A549 (cell line): ENCODE results near the gene MPRIP. TPM values are rescaled to one million over a fixed set of nuclear protein-coding genes. Genes with fewer than 3 reads are reported as not detected.

ENCODE experiments used
- ATAC-seq, 2 experiments: fragments of 200-7000 bp in 1 of 2; fragments of >200 bp in 1 of 2; cut with Nextera tagmentation in 1 of 2; cut with Tn5 transposase in 1 of 2; 3 replicates each; pipeline versions ENCODE4 v1.8.0 to v1.9.1; 2018 to 2020; ENCODE audit warnings: mild to moderate bottlenecking in 1 of 2, moderate library complexity in 1 of 2
- CTCF ChIA-PET: fragments of 300-600 bp; sonication (Branson Sonifier 250); formaldehyde crosslinking; extraction: SDS; loops from one replicate; lab custom pipeline; 2021; ENCODE audit warnings: antibody characterized with exemption, inconsistent platforms; lab: Yijun Ruan, JAX
- POLR2A ChIA-PET: fragments of 350-600 bp; formaldehyde crosslinking; extraction: SDS; loops from one replicate; lab custom pipeline; 2021; ENCODE audit warnings: antibody characterized with exemption, inconsistent platforms; lab: Yijun Ruan, JAX
- DNase-seq, 2 experiments: peaks; one replicate each; pipeline versions ENCODE4 v3.0.0 to v3.0.0-alpha.2; 2011 to 2016; ENCODE audit warnings: low read depth in 1 of 2, low spot score in 1 of 2
- FAIRE-seq: peaks from 2 replicates; lab custom pipeline; 2011; peaks lifted over from hg19 to GRCh38; lab: Jason Lieb, UNC
- H3K27ac ChIP-seq, 2 experiments: fragments of >200 bp; sonication (Bioruptor Twin); formaldehyde crosslinking; 3 replicates each; pipeline ENCODE4 v1.5.1; 2016 to 2017
- H3K4me1 ChIP-seq: fragments of >200 bp; sonication (Bioruptor Twin); formaldehyde crosslinking; 3 replicates; pipeline ENCODE4 v1.6.1; 2016
- H3K4me2 ChIP-seq: fragments of >200 bp; sonication (Bioruptor Twin); formaldehyde crosslinking; 3 replicates; pipeline ENCODE4 v1.6.1; 2016
- H3K4me3 ChIP-seq: fragments of >200 bp; sonication (Bioruptor Twin); formaldehyde crosslinking; 3 replicates; pipeline ENCODE4 v1.5.1; 2016
- H3K9me3 ChIP-seq: fragments of >200 bp; sonication (Bioruptor Twin); formaldehyde crosslinking; 3 replicates; pipeline ENCODE4 v1.6.1; 2016
- CBX2 ChIP-seq: fragments of 200-600 bp; sonication (generic); IDR thresholded peaks from 2 replicates; pipeline ENCODE4 v1.6.1; 2016; ENCODE audit warnings: low read depth, mild to moderate bottlenecking, borderline replicate concordance
- FOSL2 ChIP-seq, 2 experiments: fragments of 450-650 bp in 1 of 2; fragments of >200 bp in 1 of 2; sonication (Bioruptor Twin) in 1 of 2; formaldehyde crosslinking; IDR thresholded peaks; 2 replicates each; pipeline versions ENCODE4 v1.5.0 to v1.6.1; 2016 to 2020; ENCODE audit warnings: mild to moderate bottlenecking in 1 of 2, moderate library complexity in 1 of 2
- HEYL ChIP-seq: fragments of 250-450 bp; sonication (Bioruptor Pico); IDR thresholded peaks from 2 replicates; pipeline ENCODE4 v1.8.0; 2021; ENCODE audit warnings: mild to moderate bottlenecking, moderate library complexity
- HOXB5 ChIP-seq: fragments of 250-450 bp; sonication (Bioruptor Pico); IDR thresholded peaks from 2 replicates; pipeline ENCODE4 v1.5.0; 2020; ENCODE audit warnings: mild to moderate bottlenecking, moderate library complexity
- JUN ChIP-seq, 2 experiments: fragments of >200 bp; sonication (Bioruptor Twin); formaldehyde crosslinking; IDR thresholded peaks; 2 replicates in 1 of 2; 3 replicates in 1 of 2; pipeline ENCODE4 v1.6.1; 2016 to 2017
- JUNB ChIP-seq: fragments of >200 bp; sonication (Bioruptor Twin); formaldehyde crosslinking; IDR thresholded peaks from 2 replicates; pipeline ENCODE4 v1.6.1; 2016
- KDM5A ChIP-seq: fragments of 200-600 bp; sonication (generic); IDR thresholded peaks from 2 replicates; pipeline ENCODE4 v1.6.1; 2016; ENCODE audit warnings: antibody characterized with exemption, mild to moderate bottlenecking
- MAX ChIP-seq: IDR thresholded peaks from 2 replicates; pipeline ENCODE4 v1.6.1; 2012
- MAZ ChIP-seq: fragments of 150-350 bp; IDR thresholded peaks from 2 replicates; pipeline ENCODE4 v1.6.1; 2014; ENCODE audit warnings: antibody characterized with exemption, low read depth, low read length, borderline replicate concordance
- MYC ChIP-seq: IDR thresholded peaks from 2 replicates; pipeline ENCODE4 v1.6.1; 2012; ENCODE audit warnings: mild to moderate bottlenecking, inconsistent platforms, low read length, improper control_type of control experiment, borderline replicate concordance
- NFE2L2 ChIP-seq: fragments of 150-350 bp; conservative IDR thresholded peaks from 2 replicates; pipeline ENCODE4 v1.6.1; 2014; ENCODE audit warnings: low read length
- PBX3 ChIP-seq: IDR thresholded peaks from 2 replicates; pipeline ENCODE4 v1.6.1; 2012
- RAD21 ChIP-seq, 2 experiments: fragments of >200 bp in 1 of 2; sonication (Bioruptor Twin) in 1 of 2; formaldehyde crosslinking in 1 of 2; IDR thresholded peaks in 1 of 2; conservative IDR thresholded peaks in 1 of 2; 2 replicates in 1 of 2; 3 replicates in 1 of 2; pipeline ENCODE4 v1.6.1; 2012 to 2018; ENCODE audit warnings: inconsistent platforms in 1 of 2
- RNF2 ChIP-seq: fragments of 200-600 bp; sonication (generic); IDR thresholded peaks from 2 replicates; pipeline ENCODE4 v1.6.1; 2016; ENCODE audit warnings: low read depth, mild to moderate bottlenecking, antibody characterized with exemption, moderate library complexity, borderline replicate concordance
- ZC3H11A ChIP-seq: fragments of 450-650 bp; IDR thresholded peaks from 2 replicates; pipeline ENCODE4 v1.6.1; 2014; ENCODE audit warnings: antibody characterized with exemption, mild to moderate bottlenecking
- ZFP36 ChIP-seq: fragments of 450-650 bp; IDR thresholded peaks from 2 replicates; pipeline ENCODE4 v1.6.1; 2014; ENCODE audit warnings: borderline replicate concordance; ENCODE audit not compliant: partially characterized antibody
- ZSCAN20 ChIP-seq: fragments of 250-450 bp; sonication (Bioruptor Pico); IDR thresholded peaks from 2 replicates; pipeline ENCODE4 v1.8.0; 2022; ENCODE audit warnings: mild to moderate bottlenecking, moderate library complexity
- WGBS: methylation state at CpG from one replicate; pipeline ENCODE4 v1.1.6; 2017; ENCODE audit errors: missing lambda C conversion rate; 5-methylcytosine and 5-hydroxymethylcytosine counted together
- polyA plus RNA-seq, 4 experiments: library from polyadenylated mRNA; depleted of rRNA in 3 of 4; stranded (reverse); fragments of >200 nt; fragmentation: RNase III in 1 of 4; extraction: RNeasy Plus Mini Kit Qiagen cat#74134 plus additional on column Dnase treatment in 1 of 4; gene quantifications; 2 replicates in 3 of 4; 3 replicates in 1 of 4; pipeline ENCODE4 v1.2.3, GENCODE V29; 2011 to 2017
- TF ChIP-seq, protein P1 (sequence below): fragments of 250-450 bp; sonication (Bioruptor Pico); IDR thresholded peaks from 2 replicates; pipeline ENCODE4 v1.5.0; 2021; ENCODE audit warnings: mild to moderate bottlenecking, moderate library complexity, borderline replicate concordance

MPRIP gene
- polyA plus RNA-seq, 2 of the 4 experiments (the other 2 are of a cell fraction), result 147 to 228 TPM

GRCh38 chr17:17039911-17040310, 2.3 kb upstream of the MPRIP start:
- Histone ChIP-seq H3K4me1 (peaks cover 48% of the 10 kb centered on the region), H3K27ac (peak overlapping the region; percentile 55 to 67), H3K4me3 (no peak overlapping the region), H3K4me2 (peak overlapping the region; percentile 17; the same call in 1 of the 3 replicates), H3K9me3 (no peaks in the 10 kb centered on the region)
- ChIA-PET CTCF (interaction anchor here (0.6 to 2.0 kb wide), 4 partner anchors 11 to 241 kb away, joined by 3 to 13 read pairs (median 6); no protein-coding TSS in a partner anchor), POLR2A (interaction anchor here (1.5 kb wide), 1 partner anchor 12 kb away, joined by 3 read pairs; no protein-coding TSS in a partner anchor)
- FAIRE-seq, result no peak
- WGBS, result 82% methylated on average over 6 of the region's 6 CpGs
- ATAC-seq, result no peak
- DNase-seq, result no peak
- no peak for TF ChIP-seq MAZ
- no peak for TF ChIP-seq HOXB5 (CRISPR knock-in tag)
- TF ChIP-seq CBX2, result no peak
- no peak for TF ChIP-seq KDM5A
- TF ChIP-seq RAD21 (conservative IDR thresholded peaks at IDR 0.05 in 1 of 2, IDR thresholded peaks at IDR 0.05 in 1 of 2), result no peak
- TF ChIP-seq, protein P1, sequence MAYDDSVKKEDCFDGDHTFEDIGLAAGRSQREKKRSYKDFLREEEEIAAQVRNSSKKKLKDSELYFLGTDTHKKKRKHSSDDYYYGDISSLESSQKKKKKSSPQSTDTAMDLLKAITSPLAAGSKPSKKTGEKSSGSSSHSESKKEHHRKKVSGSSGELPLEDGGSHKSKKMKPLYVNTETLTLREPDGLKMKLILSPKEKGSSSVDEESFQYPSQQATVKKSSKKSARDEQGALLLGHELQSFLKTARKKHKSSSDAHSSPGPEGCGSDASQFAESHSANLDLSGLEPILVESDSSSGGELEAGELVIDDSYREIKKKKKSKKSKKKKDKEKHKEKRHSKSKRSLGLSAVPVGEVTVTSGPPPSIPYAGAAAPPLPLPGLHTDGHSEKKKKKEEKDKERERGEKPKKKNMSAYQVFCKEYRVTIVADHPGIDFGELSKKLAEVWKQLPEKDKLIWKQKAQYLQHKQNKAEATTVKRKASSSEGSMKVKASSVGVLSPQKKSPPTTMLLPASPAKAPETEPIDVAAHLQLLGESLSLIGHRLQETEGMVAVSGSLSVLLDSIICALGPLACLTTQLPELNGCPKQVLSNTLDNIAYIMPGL (CRISPR knock-in tag), result no peak
- TF ChIP-seq FOSL2 (IDR thresholded peaks at IDR 0.05), result no peak
- TF ChIP-seq FOSL2 (CRISPR knock-in tag; IDR thresholded peaks at IDR 0.05), result no peak
- no peak for TF ChIP-seq MYC

- peak overlapping the region; percentile 90 for H3K4me3 ChIP-seq
- peak; percentile 49 to 54 for ATAC-seq
- peak; percentile 43 for FAIRE-seq
- TF ChIP-seq PBX3, result no peak
- TF ChIP-seq MAX, result peak; percentile 74
- TF ChIP-seq ZFP36, result peak; percentile 41
- TF ChIP-seq HEYL, result no peak
- TF ChIP-seq NFE2L2, result no peak
- TF ChIP-seq JUN (IDR thresholded peaks at IDR 0.05), result no peak
- no peak for TF ChIP-seq ZC3H11A
- no peak for TF ChIP-seq JUNB
- no peak for TF ChIP-seq MYC
- TF ChIP-seq RNF2, result no peak
- TF ChIP-seq ZSCAN20, result no peak
- H3K4me2 ChIP-seq, result peak overlapping the region; percentile 96
- H3K4me1 ChIP-seq, result peaks cover 52% of the 10 kb centered on the region
- CTCF ChIA-PET, result interaction anchor here (0.6 to 2.0 kb wide), 11 partner anchors 9 to 164 kb away, joined by 3 to 13 read pairs (median 4); no protein-coding TSS in a partner anchor
- no peaks in the 10 kb centered on the region for H3K9me3 ChIP-seq
- POLR2A ChIA-PET, result interaction anchor here (0.5 to 2.3 kb wide), 4 partner anchors 13 to 655 kb away, joined by 3 to 19 read pairs (median 5); no protein-coding TSS in a partner anchor
- peak overlapping the region; percentile 84 to 87 for H3K27ac ChIP-seq
- peak in 1 of 2 experiments; percentile 68 for DNase-seq
- WGBS, result 16% methylated on average over 5 of the region's 5 CpGs
Measured at GRCh38 chr17:17041018-17041521, 1.2 kb upstream of the MPRIP start.
